GM12878 (cell line): ENCODE measurements around the gene RBM42. TPM values are rescaled to one million over a fixed set of nuclear protein-coding genes. Genes with fewer than 3 reads are reported as not detected.

Experiments used
- BHLHE40 ChIP-seq, 2 experiments: fragments of 450-650 bp in 1 of 2; IDR thresholded peaks; 2 replicates each; pipeline ENCODE4 v1.6.1; 2011 to 2017; ENCODE audit warnings: low read depth in 2 of 2, borderline replicate concordance in 1 of 2, improper control_type of control experiment in 1 of 2, low read length in 1 of 2, mild to moderate bottlenecking in 1 of 2
- EP300 ChIP-seq, 2 experiments: fragments of 150-350 bp in 1 of 2; IDR thresholded peaks; 2 replicates each; pipeline ENCODE4 v1.6.1; 2011 to 2012; ENCODE audit warnings: low read depth in 2 of 2, low read length in 2 of 2, borderline replicate concordance in 1 of 2, improper control_type of control experiment in 1 of 2, inconsistent platforms in 1 of 2; ENCODE audit not compliant: control insufficient read depth in 1 of 2
- ETV6 ChIP-seq, 2 experiments: fragments of 450-650 bp in 1 of 2; IDR thresholded peaks in 1 of 2; conservative IDR thresholded peaks in 1 of 2; 2 replicates each; pipeline ENCODE4 v1.6.1; 2014; ENCODE audit warnings: antibody characterized with exemption in 1 of 2, borderline replicate concordance in 1 of 2, low read depth in 1 of 2, mild to moderate bottlenecking in 1 of 2, moderate library complexity in 1 of 2
- FOS ChIP-seq: IDR thresholded peaks from 3 replicates; pipeline ENCODE4 v1.6.1; 2011; ENCODE audit warnings: borderline replicate concordance; ENCODE audit not compliant: insufficient read length; ENCODE audit errors: extremely low read depth
- FOXM1 ChIP-seq: IDR thresholded peaks from 2 replicates; pipeline ENCODE4 v1.6.1; 2012; ENCODE audit warnings: low read depth, mild to moderate bottlenecking, inconsistent platforms, low read length, moderate library complexity
- LARP7 ChIP-seq: fragments of 450-650 bp; IDR thresholded peaks from 2 replicates; pipeline ENCODE4 v1.6.1; 2017; ENCODE audit warnings: mild to moderate bottlenecking
- MAX ChIP-seq: IDR thresholded peaks from 2 replicates; pipeline ENCODE4 v1.6.1; 2012; ENCODE audit warnings: low read depth, low read length, improper control_type of control experiment
- MYB ChIP-seq: fragments of 150-350 bp; IDR thresholded peaks from 2 replicates; pipeline ENCODE4 v1.6.1; 2014; ENCODE audit warnings: mild to moderate bottlenecking, low read depth, low read length, borderline replicate concordance
- NFXL1 ChIP-seq: fragments of 450-650 bp; IDR thresholded peaks from 2 replicates; pipeline ENCODE4 v1.6.1; 2017; ENCODE audit warnings: antibody characterized with exemption, mild to moderate bottlenecking, borderline replicate concordance
- NKRF ChIP-seq: fragments of 450-650 bp; conservative IDR thresholded peaks from 2 replicates; pipeline ENCODE4 v1.6.1; 2017; ENCODE audit warnings: mild to moderate bottlenecking, moderate library complexity
- RELB ChIP-seq: fragments of 450-650 bp; IDR thresholded peaks from 2 replicates; pipeline ENCODE4 v1.6.1; 2017; ENCODE audit warnings: low read depth, mild to moderate bottlenecking, moderate library complexity
- RUNX3 ChIP-seq: IDR thresholded peaks from 2 replicates; pipeline ENCODE4 v1.6.1; 2012; ENCODE audit warnings: low read length, inconsistent platforms
- STAT1 ChIP-seq: fragments of 450-650 bp; conservative IDR thresholded peaks from 2 replicates; pipeline ENCODE4 v1.6.1; 2014; ENCODE audit warnings: antibody characterized with exemption, mild to moderate bottlenecking
- polyA plus RNA-seq, 11 experiments: library from polyadenylated mRNA; depleted of rRNA in 4 of 11; unstranded in 6 of 11; stranded (reverse) in 5 of 11; fragments of >200 nt; fragmentation: Nextera tagmentation in 4 of 11; fragmentation: Illumina TruSeq in 1 of 11; extraction: Ambion mirVana in 4 of 11; extraction: Trizol in 1 of 11; gene quantifications; 1 replicate in 1 of 11; 2 replicates in 10 of 11; pipeline versions ENCODE4 v1.2.1 to v1.2.3, GENCODE V29; 2011 to 2016; ENCODE audit warnings: inconsistent platforms in 2 of 11, missing spikeins in 2 of 11, low read depth in 1 of 11
- total RNA-seq, 4 experiments: library from RNA; depleted of rRNA in 3 of 4; stranded (reverse); fragments of >200 nt in 3 of 4; fragmentation: Illumina TruSeq in 1 of 4; extraction: Trizol in 1 of 4; gene quantifications; 2 replicates each; pipeline versions ENCODE4 v1.2.1 to v1.2.3, GENCODE V29; 2013 to 2021

RBM42 gene
- total and polyA plus RNA-seq, 10 of the 15 experiments (the other 5 are each of a cell fraction or from before 2014, with no cell fraction given) = 4.2 to 117 (median 48.5) TPM

GRCh38 chr19:35596366-35596999, 32.4 kb upstream of the RBM42 start (continued):
- no peak for TF ChIP-seq STAT1
- peak; percentile 83 for TF ChIP-seq RELB
- TF ChIP-seq LARP7 = no peak
- no peak for TF ChIP-seq NKRF
- TF ChIP-seq MAX = no peak
- peak in 1 of 2 experiments; percentile 46; a peak in 1 of 4 replicates for TF ChIP-seq EP300 (IDR thresholded peaks at IDR 0.05; ENCODE audit: borderline replicate concordance in 1 of 2, control insufficient read depth in 1 of 2, low read depth in 2 of 2, low read length in 2 of 2)
- TF ChIP-seq FOS = peak; percentile 48
- no peak for TF ChIP-seq FOXM1
- TF ChIP-seq NFXL1 = no peak
- TF ChIP-seq BHLHE40 (IDR thresholded peaks at IDR 0.05; ENCODE audit: borderline replicate concordance in 1 of 2, low read depth in 2 of 2, low read length in 1 of 2) = peak; percentile 52 to 76; a peak in 3 of 4 replicates
- no peak for TF ChIP-seq MYB
- TF ChIP-seq RUNX3 = peak; percentile 48
- TF ChIP-seq ETV6 (conservative IDR thresholded peaks at IDR 0.05 in 1 of 2, IDR thresholded peaks at IDR 0.05 in 1 of 2; ENCODE audit: borderline replicate concordance in 1 of 2, low read depth in 1 of 2) = no peak
- TF ChIP-seq, all 136 proteins: peak for 26
